Measurements from ENCODE around the gene MAP3K12.

DNA sequence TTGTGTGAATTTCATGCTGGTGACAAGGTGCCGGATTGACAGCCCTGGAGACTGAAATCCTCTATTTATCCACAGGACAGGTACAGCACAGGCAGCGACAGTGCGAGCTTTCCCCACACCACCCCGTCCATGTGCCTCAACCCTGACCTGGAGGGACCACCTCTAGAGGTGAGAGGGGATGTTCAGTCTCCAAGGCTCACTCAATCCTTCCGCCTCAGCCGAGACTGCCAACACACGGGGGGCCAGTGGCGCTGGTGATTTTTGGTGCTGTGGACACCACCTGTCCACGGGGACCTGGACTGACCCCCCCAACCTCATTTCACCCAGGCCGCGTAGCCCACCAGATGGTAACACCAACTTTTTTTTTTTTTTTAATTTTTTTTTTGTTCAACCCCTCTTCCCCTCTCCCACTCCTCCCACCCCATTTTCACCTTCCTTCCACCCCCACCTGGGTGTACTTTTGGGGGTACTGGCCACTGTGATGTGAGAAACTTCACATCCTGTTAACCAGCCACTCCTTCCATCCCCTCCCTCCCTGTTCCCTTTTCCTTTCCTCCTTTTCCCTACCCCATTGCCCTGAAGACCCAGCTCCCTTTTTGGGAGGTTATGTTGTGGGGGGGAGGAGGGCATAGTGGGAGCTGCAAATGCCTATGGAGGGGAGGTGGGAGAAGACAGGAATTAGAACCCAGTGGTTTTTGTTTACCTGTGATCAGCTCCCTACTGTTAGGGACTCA lies 34.4 kb downstream of the MAP3K12 start:
- TF ChIP-seq, protein P1, sequence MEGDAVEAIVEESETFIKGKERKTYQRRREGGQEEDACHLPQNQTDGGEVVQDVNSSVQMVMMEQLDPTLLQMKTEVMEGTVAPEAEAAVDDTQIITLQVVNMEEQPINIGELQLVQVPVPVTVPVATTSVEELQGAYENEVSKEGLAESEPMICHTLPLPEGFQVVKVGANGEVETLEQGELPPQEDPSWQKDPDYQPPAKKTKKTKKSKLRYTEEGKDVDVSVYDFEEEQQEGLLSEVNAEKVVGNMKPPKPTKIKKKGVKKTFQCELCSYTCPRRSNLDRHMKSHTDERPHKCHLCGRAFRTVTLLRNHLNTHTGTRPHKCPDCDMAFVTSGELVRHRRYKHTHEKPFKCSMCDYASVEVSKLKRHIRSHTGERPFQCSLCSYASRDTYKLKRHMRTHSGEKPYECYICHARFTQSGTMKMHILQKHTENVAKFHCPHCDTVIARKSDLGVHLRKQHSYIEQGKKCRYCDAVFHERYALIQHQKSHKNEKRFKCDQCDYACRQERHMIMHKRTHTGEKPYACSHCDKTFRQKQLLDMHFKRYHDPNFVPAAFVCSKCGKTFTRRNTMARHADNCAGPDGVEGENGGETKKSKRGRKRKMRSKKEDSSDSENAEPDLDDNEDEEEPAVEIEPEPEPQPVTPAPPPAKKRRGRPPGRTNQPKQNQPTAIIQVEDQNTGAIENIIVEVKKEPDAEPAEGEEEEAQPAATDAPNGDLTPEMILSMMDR (IDR thresholded peaks at IDR 0.05; ENCODE audit: poor library complexity, severe bottlenecking), result no peak
- no peak for TF ChIP-seq EP300 (conservative IDR thresholded peaks at IDR 0.05; ENCODE audit: poor library complexity, severe bottlenecking)
- TF ChIP-seq, protein P2, sequence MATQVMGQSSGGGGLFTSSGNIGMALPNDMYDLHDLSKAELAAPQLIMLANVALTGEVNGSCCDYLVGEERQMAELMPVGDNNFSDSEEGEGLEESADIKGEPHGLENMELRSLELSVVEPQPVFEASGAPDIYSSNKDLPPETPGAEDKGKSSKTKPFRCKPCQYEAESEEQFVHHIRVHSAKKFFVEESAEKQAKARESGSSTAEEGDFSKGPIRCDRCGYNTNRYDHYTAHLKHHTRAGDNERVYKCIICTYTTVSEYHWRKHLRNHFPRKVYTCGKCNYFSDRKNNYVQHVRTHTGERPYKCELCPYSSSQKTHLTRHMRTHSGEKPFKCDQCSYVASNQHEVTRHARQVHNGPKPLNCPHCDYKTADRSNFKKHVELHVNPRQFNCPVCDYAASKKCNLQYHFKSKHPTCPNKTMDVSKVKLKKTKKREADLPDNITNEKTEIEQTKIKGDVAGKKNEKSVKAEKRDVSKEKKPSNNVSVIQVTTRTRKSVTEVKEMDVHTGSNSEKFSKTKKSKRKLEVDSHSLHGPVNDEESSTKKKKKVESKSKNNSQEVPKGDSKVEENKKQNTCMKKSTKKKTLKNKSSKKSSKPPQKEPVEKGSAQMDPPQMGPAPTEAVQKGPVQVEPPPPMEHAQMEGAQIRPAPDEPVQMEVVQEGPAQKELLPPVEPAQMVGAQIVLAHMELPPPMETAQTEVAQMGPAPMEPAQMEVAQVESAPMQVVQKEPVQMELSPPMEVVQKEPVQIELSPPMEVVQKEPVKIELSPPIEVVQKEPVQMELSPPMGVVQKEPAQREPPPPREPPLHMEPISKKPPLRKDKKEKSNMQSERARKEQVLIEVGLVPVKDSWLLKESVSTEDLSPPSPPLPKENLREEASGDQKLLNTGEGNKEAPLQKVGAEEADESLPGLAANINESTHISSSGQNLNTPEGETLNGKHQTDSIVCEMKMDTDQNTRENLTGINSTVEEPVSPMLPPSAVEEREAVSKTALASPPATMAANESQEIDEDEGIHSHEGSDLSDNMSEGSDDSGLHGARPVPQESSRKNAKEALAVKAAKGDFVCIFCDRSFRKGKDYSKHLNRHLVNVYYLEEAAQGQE (IDR thresholded peaks at IDR 0.05; ENCODE audit: borderline replicate concordance), result no peak
- TF ChIP-seq EZH2 (IDR thresholded peaks at IDR 0.05; ENCODE audit: borderline replicate concordance, insufficient read depth, low read length, poor library complexity, severe bottlenecking), result no peak
- no peak for TF ChIP-seq POLR2AphosphoS5 (IDR thresholded peaks at IDR 0.05)
- no peak for TF ChIP-seq RAD21 (conservative IDR thresholded peaks at IDR 0.05)
- no peak for TF ChIP-seq TAF1 (IDR thresholded peaks at IDR 0.05; ENCODE audit: low read depth)
- no peak for TF ChIP-seq MXI1 (conservative IDR thresholded peaks at IDR 0.05; ENCODE audit: poor library complexity, severe bottlenecking)

Measured in neural cell (in vitro differentiated cells).